GM23338 (cell line): Measurements from ENCODE around the gene TENM3. TPM values are rescaled to one million over a fixed set of nuclear protein-coding genes. Genes with fewer than 3 reads are reported as not detected.

ENCODE experiments used
- ATAC-seq: fragments of 200-7000 bp; cut with Tn5 transposase; 3 replicates; pipeline ENCODE4 v1.9.1; 2020
- DNase-seq: peaks from one replicate; pipeline ENCODE4 v3.0.0-alpha.2; 2015; ENCODE audit warnings: low spot score
- H2AFZ ChIP-seq: fragments of 200-600 bp; sonication (generic); 2 replicates; pipeline ENCODE4 v1.8.0; 2016; ENCODE audit warnings: antibody characterized with exemption, mild to moderate bottlenecking, moderate library complexity
- H3F3A ChIP-seq: fragments of 200-600 bp; sonication (generic); replicated peaks from 2 replicates; pipeline ENCODE4 v1.8.0; 2017; ENCODE audit warnings: antibody characterized with exemption, mixed run types, low read depth
- H3K27ac ChIP-seq: fragments of 200-600 bp; sonication (generic); 2 replicates; pipeline ENCODE4 v1.6.1; 2016; ENCODE audit warnings: low read depth
- H3K27me3 ChIP-seq: fragments of 200-600 bp; sonication (generic); 2 replicates; pipeline ENCODE4 v1.8.0; 2016; ENCODE audit warnings: mild to moderate bottlenecking, mixed run types, moderate library complexity; ENCODE audit not compliant: insufficient read depth
- H3K36me3 ChIP-seq: fragments of 200-600 bp; sonication (generic); 2 replicates; pipeline ENCODE4 v1.8.0; 2016; ENCODE audit warnings: mild to moderate bottlenecking; ENCODE audit not compliant: insufficient read depth
- H3K4me1 ChIP-seq: fragments of 200-600 bp; sonication (generic); 2 replicates; pipeline ENCODE4 v1.8.0; 2016; ENCODE audit warnings: mild to moderate bottlenecking, moderate library complexity; ENCODE audit not compliant: insufficient read depth
- H3K4me2 ChIP-seq: fragments of 200-600 bp; sonication (generic); 2 replicates; pipeline ENCODE4 v1.7.1; 2017; ENCODE audit warnings: mixed run types
- H3K4me3 ChIP-seq: fragments of 200-600 bp; sonication (generic); 2 replicates; pipeline ENCODE4 v1.6.1; 2016; ENCODE audit warnings: mixed run types
- H3K79me2 ChIP-seq: fragments of 200-600 bp; sonication (generic); replicated peaks from 2 replicates; pipeline ENCODE4 v1.8.0; 2017; ENCODE audit warnings: mild to moderate bottlenecking; ENCODE audit not compliant: insufficient read depth
- H3K9me2 ChIP-seq: fragments of 200-600 bp; sonication (generic); 2 replicates; pipeline ENCODE4 v1.8.0; 2017; ENCODE audit not compliant: insufficient read depth
- H4K20me1 ChIP-seq: fragments of 200-600 bp; sonication (generic); replicated peaks from 2 replicates; pipeline ENCODE4 v1.8.0; 2017; ENCODE audit warnings: mild to moderate bottlenecking; ENCODE audit not compliant: insufficient read depth
- H3K27ac Mint-ChIP-seq: 2 replicates; pipeline ENCODE4 v1.8.0; 2020; ENCODE audit warnings: inconsistent platforms, mild to moderate bottlenecking, moderate library complexity, mixed read lengths
- H3K27me3 Mint-ChIP-seq: 3 replicates; pipeline ENCODE4 v1.8.0; 2022; ENCODE audit warnings: low read depth, mild to moderate bottlenecking, moderate library complexity, mixed read lengths, inconsistent platforms; ENCODE audit not compliant: insufficient read depth, poor library complexity
- H3K36me3 Mint-ChIP-seq: 3 replicates; pipeline ENCODE4 v1.8.0; 2021; ENCODE audit warnings: low read depth, mild to moderate bottlenecking, inconsistent platforms, moderate library complexity, mixed read lengths
- H3K4me1 Mint-ChIP-seq: 3 replicates; pipeline ENCODE4 v1.8.0; 2020; ENCODE audit warnings: mild to moderate bottlenecking, inconsistent platforms, mixed read lengths
- H3K4me3 Mint-ChIP-seq: 3 replicates; pipeline ENCODE4 v1.8.0; 2021; ENCODE audit warnings: moderate library complexity, mild to moderate bottlenecking, inconsistent platforms, mixed read lengths
- H3K9me3 Mint-ChIP-seq: 3 replicates; pipeline ENCODE4 v1.8.0; 2020; ENCODE audit warnings: moderate library complexity, mild to moderate bottlenecking, inconsistent platforms, mixed read lengths
- CREB1 ChIP-seq: fragments of 250-450 bp; sonication (Bioruptor Pico); IDR thresholded peaks from 2 replicates; pipeline ENCODE4 v1.5.0; 2020; ENCODE audit warnings: low read depth, mild to moderate bottlenecking, moderate library complexity
- CTCF ChIP-seq, 2 experiments: fragments of 200-600 bp in 1 of 2; sonication (generic) in 1 of 2; conservative IDR thresholded peaks; 2 replicates each; pipeline versions ENCODE4 v1.5.1 to v1.6.1; 2016 to 2017; ENCODE audit warnings: antibody characterized with exemption in 2 of 2, low read depth in 2 of 2, mild to moderate bottlenecking in 2 of 2, moderate library complexity in 1 of 2
- ETS1 ChIP-seq: IDR thresholded peaks from 2 replicates; pipeline ENCODE4 v1.6.1; 2016; ENCODE audit warnings: antibody characterized with exemption
- EZH2 ChIP-seq: fragments of 200-600 bp; sonication (generic); IDR thresholded peaks from one replicate; pipeline ENCODE4 v1.8.0; 2017; ENCODE audit warnings: antibody characterized with exemption, mild to moderate bottlenecking, low read depth; ENCODE audit not compliant: unreplicated experiment
- EZH2phosphoT487 ChIP-seq: fragments of 200-600 bp; sonication (generic); IDR thresholded peaks from one replicate; pipeline ENCODE4 v1.8.1; 2018; ENCODE audit warnings: antibody characterized with exemption; ENCODE audit not compliant: unreplicated experiment
- JUNB ChIP-seq: IDR thresholded peaks from one replicate; pipeline ENCODE4 v1.6.1; 2016; ENCODE audit warnings: antibody characterized with exemption; ENCODE audit not compliant: unreplicated experiment
- NANOG ChIP-seq: IDR thresholded peaks from 2 replicates; pipeline ENCODE4 v1.6.1; 2016; ENCODE audit warnings: antibody characterized with exemption, borderline replicate concordance
- POLR2AphosphoS5 ChIP-seq: IDR thresholded peaks from 2 replicates; pipeline ENCODE4 v1.6.1; 2016; ENCODE audit warnings: antibody characterized with exemption, low read depth
- STAT1 ChIP-seq: IDR thresholded peaks from one replicate; pipeline ENCODE4 v1.6.1; 2016; ENCODE audit warnings: antibody characterized with exemption; ENCODE audit not compliant: unreplicated experiment
- ZNF114 ChIP-seq: fragments of 250-450 bp; sonication (Bioruptor Pico); IDR thresholded peaks from 2 replicates; pipeline ENCODE4 v1.5.0; 2020; ENCODE audit warnings: mild to moderate bottlenecking, moderate library complexity
- ZNF331 ChIP-seq: fragments of 250-450 bp; sonication (Bioruptor Pico); IDR thresholded peaks from 2 replicates; pipeline ENCODE4 v1.5.0; 2020; ENCODE audit warnings: low read depth, mild to moderate bottlenecking, moderate library complexity
- ZNF462 ChIP-seq: fragments of 250-450 bp; sonication (Bioruptor Pico); IDR thresholded peaks from 2 replicates; pipeline ENCODE4 v1.5.0; 2020; ENCODE audit warnings: mild to moderate bottlenecking, moderate library complexity
- polyA plus RNA-seq: library from polyadenylated mRNA; unstranded; fragments of >200 nt; fragmentation: Nextera tagmentation; extraction: Ambion mirVana; gene quantifications from 2 replicates; pipeline ENCODE4 v1.2.1, GENCODE V29; 2016
- total RNA-seq: library from RNA; depleted of rRNA; stranded (reverse); fragments of >200 nt; shearing (Covaris generic); gene quantifications from 2 replicates; pipeline ENCODE4 v1.2.3, GENCODE V29; 2014

Gene TENM3
- total and polyA plus RNA-seq, 2 experiments from 2014 or later, result 22.2 to 128 TPM

- no peak for TF ChIP-seq ETS1
- no peak for TF ChIP-seq STAT1
Observed at GRCh38 chr4:182678590-182678989, 435.4 kb downstream of the TENM3 start (continued).

- no peak overlapping the region for H3K4me3 Mint-ChIP-seq
- H3K27me3 Mint-ChIP-seq, result peaks cover 2% of the 10 kb centered on the region
- Histone ChIP-seq H3F3A (no peaks in the 10 kb centered on the region), H3K36me3 (no peaks in the 10 kb centered on the region), H3K27me3 (no peaks in the 10 kb centered on the region), H3K27ac (0 out of 2 replicates have a peak overlapping the region, but pooled peaks have one; percentile 57), H3K4me2 (no peak overlapping the region), H3K79me2 (no peaks in the 10 kb centered on the region), H3K9me2 (no peaks in the 10 kb centered on the region), H4K20me1 (no peaks in the 10 kb centered on the region), H2AFZ (no peak overlapping the region), H3K4me1 (no peaks in the 10 kb centered on the region), H3K4me3 (no peak overlapping the region)
- ATAC-seq, result no peak; the same call in 2 of the 3 replicates
- H3K9me3 Mint-ChIP-seq, result no peaks in the 10 kb centered on the region
- 0 out of 2 replicates have a peak overlapping the region, but pooled peaks have one; percentile 36 for H3K27ac Mint-ChIP-seq
- DNase-seq, result no peak
- no peaks in the 10 kb centered on the region; the same call in 2 of the 3 replicates for H3K36me3 Mint-ChIP-seq
- no peaks in the 10 kb centered on the region; the same call in 2 of the 3 replicates for H3K4me1 Mint-ChIP-seq
- TF ChIP-seq ZNF114, result no peak
- TF ChIP-seq JUNB, result no peak
- no peak for TF ChIP-seq CREB1 (CRISPR knock-in tag)
- TF ChIP-seq STAT1, result no peak
- no peak for TF ChIP-seq ETS1
- TF ChIP-seq EZH2, result no peak
- TF ChIP-seq ZNF462 (CRISPR knock-in tag), result no peak
- no peak for TF ChIP-seq NANOG
- no peak for TF ChIP-seq CTCF (conservative IDR thresholded peaks at IDR 0.05; ENCODE audit: low read depth in 2 of 2)
- TF ChIP-seq POLR2AphosphoS5, result no peak
- TF ChIP-seq ZNF331, result no peak
- TF ChIP-seq EZH2phosphoT487, result no peak
Observed at GRCh38 chr4:182679533-182679932, 436.3 kb downstream of the TENM3 start.
